DMS 273 treated with DMSO at 0.1 percent for 48 hours (cell line): Measurements from ENCODE around the gene IGF2BP3.

Source experiments
- DNase-seq: peaks from one replicate; lab custom pipeline; 2025; lab: John Stamatoyannopoulos, UW

Gene IGF2BP3

GRCh38 chr7:23261843-23262452 lies 208.3 kb downstream of the IGF2BP3 start:
- DNase-seq = no peak

GRCh38 chr7:23260371-23260770 lies 209.9 kb downstream of the IGF2BP3 start:
- DNase-seq = no peak
